ENCODE results near the gene MVB12B.

- TF ChIP-seq EZH2 (IDR thresholded peaks at IDR 0.05) (no peak), POLR2AphosphoS5 (IDR thresholded peaks at IDR 0.05; ENCODE audit: borderline replicate concordance, low read depth, low read length) (no peak)
These were observed 10.5 kb upstream of the MVB12B start for GRCh38 chr9:126316085-126316655.
